Stimulated activated CD8-positive, alpha-beta memory T cell treated with anti-CD3 and anti-CD28 coated beads, Interleukin-4, amount 100 ng/mL, for 4 hours (primary cell): ENCODE measurements around the gene UGT8.
"Not testable (repeated sequence)": the region's sequence is repeated elsewhere in the genome, so short reads cannot be mapped to it uniquely, and the experiment has no call there.

ENCODE experiments used
- DNase-seq, 2 donors: peaks; one replicate each; pipeline ENCODE4 v3.0.0-alpha.2; 2020; ENCODE audit warnings: low read depth in 2 of 2, low spot score in 1 of 2

UGT8 gene

GRCh38 chr4:114603497-114603896 lies 4.9 kb downstream of the UGT8 start:
- no peak for DNase-seq

GRCh38 chr4:114606245-114606644 lies 7.6 kb downstream of the UGT8 start:
- DNase-seq, result no peak

- no peak for DNase-seq
Observed at GRCh38 chr4:114607056-114607455, 8.4 kb downstream of the UGT8 start.

- DNase-seq, result no peak
Observed at GRCh38 chr4:114613560-114613959, 15.0 kb downstream of the UGT8 start.

- DNase-seq, result no peak
Observed at GRCh38 chr4:114615435-114615834, 16.8 kb downstream of the UGT8 start.

- DNase-seq, result not testable (repeated sequence)
Observed at GRCh38 chr4:114616036-114616435, 17.4 kb downstream of the UGT8 start.

- no peak for DNase-seq
Observed at GRCh38 chr4:114626196-114626595, 27.6 kb downstream of the UGT8 start.

GRCh38 chr4:114636192-114636935 lies 37.8 kb downstream of the UGT8 start:
- no peak for DNase-seq

- no peak for DNase-seq
Observed at GRCh38 chr4:114642173-114642780, 43.7 kb downstream of the UGT8 start.

GRCh38 chr4:114649908-114650307 lies 51.3 kb downstream of the UGT8 start:
- DNase-seq, result no peak

GRCh38 chr4:114653675-114654074 lies 55.1 kb downstream of the UGT8 start:
- no peak for DNase-seq

GRCh38 chr4:114654592-114654991 lies 56.0 kb downstream of the UGT8 start:
- DNase-seq, result no peak

- no peak for DNase-seq
Observed at GRCh38 chr4:114658179-114658578, 59.6 kb downstream of the UGT8 start.

- no peak for DNase-seq
Observed at GRCh38 chr4:114658776-114659175, 60.2 kb downstream of the UGT8 start.

- no peak for DNase-seq
Observed at GRCh38 chr4:114659386-114660008, 60.9 kb downstream of the UGT8 start.

- no peak for DNase-seq
Observed at GRCh38 chr4:114663083-114663482, 64.5 kb downstream of the UGT8 start.

- DNase-seq, result no peak
Observed at GRCh38 chr4:114668577-114668976, 70.0 kb downstream of the UGT8 start.

GRCh38 chr4:114670733-114671132 lies 72.1 kb downstream of the UGT8 start:
- DNase-seq, result not testable (repeated sequence)

- no peak for DNase-seq
Observed at GRCh38 chr4:114673306-114673705, 74.7 kb downstream of the UGT8 start.

- DNase-seq, result no peak
Observed at GRCh38 chr4:114674080-114674479, 75.5 kb downstream of the UGT8 start.

GRCh38 chr4:114677346-114677979 lies 78.9 kb downstream of the UGT8 start:
- no peak for DNase-seq

- no peak for DNase-seq
Observed at GRCh38 chr4:114684462-114684861, 85.9 kb downstream of the UGT8 start.
